ENCODE measurements around the gene FHAD1.
A peak's percentile ranks its signal among the peaks of the same experiment; 100 is the strongest.

The FHAD1 gene

DNA sequence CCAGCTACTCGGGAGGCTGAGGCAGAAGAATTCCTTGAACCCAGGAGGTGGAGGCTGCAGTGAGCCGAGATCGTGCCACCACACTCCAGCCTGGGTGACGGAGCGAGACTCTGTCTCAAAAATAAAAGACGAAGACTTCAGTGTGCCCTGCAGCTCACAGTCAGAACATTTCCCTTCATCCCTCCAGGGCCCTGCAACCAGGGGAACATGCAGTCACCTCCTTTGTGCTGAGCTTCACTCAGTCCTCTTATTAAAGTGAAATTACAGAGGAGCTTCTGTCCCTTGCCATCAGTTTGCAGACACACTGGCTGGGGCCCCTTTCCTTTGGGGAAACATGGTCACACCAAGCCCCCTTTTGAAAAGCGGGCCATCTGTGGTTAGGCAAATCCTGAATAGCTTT, 24.2 kb downstream of the FHAD1 start:
- Histone ChIP-seq H3K9me2 (ENCODE audit: low read depth, low read length) (no peaks in the 10 kb centered on the region), H3K36me3 (ENCODE audit: insufficient read depth, low read length) (no peaks in the 10 kb centered on the region), H4K20me1 (ENCODE audit: insufficient read depth, low read length) (no peaks in the 10 kb centered on the region), H3K27ac (ENCODE audit: low read depth, low read length, poor library complexity, severe bottlenecking) (no peak overlapping the region), H3K9ac (ENCODE audit: low read length) (no peak overlapping the region), H3K27me3 (ENCODE audit: insufficient read depth, low read length) (no peaks in the 10 kb centered on the region), H3K4me1 (ENCODE audit: insufficient read depth, low read length, severe bottlenecking) (no peaks in the 10 kb centered on the region), H3K4me2 (ENCODE audit: low read length) (no peak overlapping the region), H2AFZ (ENCODE audit: low read length) (no peak overlapping the region), H3K9me3 (ENCODE audit: low read length) (no peaks in the 10 kb centered on the region), H3K79me2 (ENCODE audit: insufficient read depth, low read length) (no peaks in the 10 kb centered on the region), H3F3A (ENCODE audit: insufficient read depth, low read length) (no peaks in the 10 kb centered on the region), H3K4me3 (ENCODE audit: low read depth, low read length, poor library complexity, severe bottlenecking) (no peak overlapping the region)
- TF ChIP-seq, protein P1, sequence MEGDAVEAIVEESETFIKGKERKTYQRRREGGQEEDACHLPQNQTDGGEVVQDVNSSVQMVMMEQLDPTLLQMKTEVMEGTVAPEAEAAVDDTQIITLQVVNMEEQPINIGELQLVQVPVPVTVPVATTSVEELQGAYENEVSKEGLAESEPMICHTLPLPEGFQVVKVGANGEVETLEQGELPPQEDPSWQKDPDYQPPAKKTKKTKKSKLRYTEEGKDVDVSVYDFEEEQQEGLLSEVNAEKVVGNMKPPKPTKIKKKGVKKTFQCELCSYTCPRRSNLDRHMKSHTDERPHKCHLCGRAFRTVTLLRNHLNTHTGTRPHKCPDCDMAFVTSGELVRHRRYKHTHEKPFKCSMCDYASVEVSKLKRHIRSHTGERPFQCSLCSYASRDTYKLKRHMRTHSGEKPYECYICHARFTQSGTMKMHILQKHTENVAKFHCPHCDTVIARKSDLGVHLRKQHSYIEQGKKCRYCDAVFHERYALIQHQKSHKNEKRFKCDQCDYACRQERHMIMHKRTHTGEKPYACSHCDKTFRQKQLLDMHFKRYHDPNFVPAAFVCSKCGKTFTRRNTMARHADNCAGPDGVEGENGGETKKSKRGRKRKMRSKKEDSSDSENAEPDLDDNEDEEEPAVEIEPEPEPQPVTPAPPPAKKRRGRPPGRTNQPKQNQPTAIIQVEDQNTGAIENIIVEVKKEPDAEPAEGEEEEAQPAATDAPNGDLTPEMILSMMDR (IDR thresholded peaks at IDR 0.05; ENCODE audit: low read length), result no peak

DNA sequence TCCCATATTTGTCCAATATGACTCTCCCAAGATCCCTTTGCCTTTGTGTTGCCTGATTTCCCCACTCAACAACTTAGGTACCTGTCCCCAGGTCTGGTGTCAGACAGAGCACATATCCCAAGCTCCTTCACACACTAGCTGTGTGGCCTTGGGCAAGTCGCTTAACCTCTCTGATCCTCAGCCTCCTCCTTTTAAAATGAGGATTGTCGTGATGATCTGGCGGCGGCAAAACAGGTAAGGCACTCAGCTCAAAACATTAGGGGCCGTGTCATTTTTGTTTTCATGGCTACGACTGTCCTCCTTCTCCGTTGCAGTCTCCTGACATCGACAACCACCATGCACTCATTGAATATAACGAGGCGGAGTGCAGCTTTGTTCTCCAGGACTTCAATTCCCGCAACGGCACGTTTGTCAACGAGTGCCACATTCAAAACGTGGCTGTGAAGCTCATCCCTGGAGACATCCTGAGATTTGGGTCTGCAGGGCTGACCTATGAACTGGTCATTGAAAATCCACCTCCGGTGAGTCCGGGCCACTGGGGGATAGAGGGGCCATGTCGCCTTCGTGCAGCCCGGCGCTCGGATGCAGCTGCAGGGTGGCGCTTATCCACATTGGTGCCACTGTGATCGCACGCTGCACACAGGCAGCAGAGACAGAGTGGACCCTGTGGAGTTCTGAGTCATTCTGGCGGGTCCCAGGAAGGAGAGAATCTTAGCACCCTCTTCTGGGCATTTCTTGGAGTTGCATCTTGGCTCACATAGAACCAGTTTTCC, 25.2 kb downstream of the FHAD1 start:
- H2AFZ ChIP-seq (ENCODE audit: low read length), result no peak overlapping the region
- no peaks in the 10 kb centered on the region for H3K9me3 ChIP-seq (ENCODE audit: low read length)
- no peaks in the 10 kb centered on the region for H4K20me1 ChIP-seq (ENCODE audit: insufficient read depth, low read length)
- no peak overlapping the region for H3K9ac ChIP-seq (ENCODE audit: low read length)
- no peaks in the 10 kb centered on the region for H3K79me2 ChIP-seq (ENCODE audit: insufficient read depth, low read length)
- H3F3A ChIP-seq (ENCODE audit: insufficient read depth, low read length), result no peaks in the 10 kb centered on the region
- H3K9me2 ChIP-seq (ENCODE audit: low read depth, low read length), result no peaks in the 10 kb centered on the region
- no peaks in the 10 kb centered on the region for H3K27me3 ChIP-seq (ENCODE audit: insufficient read depth, low read length)
- H3K4me1 ChIP-seq (ENCODE audit: insufficient read depth, low read length, severe bottlenecking), result no peaks in the 10 kb centered on the region
- H3K4me3 ChIP-seq (ENCODE audit: low read depth, low read length, poor library complexity, severe bottlenecking), result no peak overlapping the region
- H3K36me3 ChIP-seq (ENCODE audit: insufficient read depth, low read length), result no peaks in the 10 kb centered on the region
- H3K27ac ChIP-seq (ENCODE audit: low read depth, low read length, poor library complexity, severe bottlenecking), result no peak overlapping the region
- TF ChIP-seq, protein P1 (IDR thresholded peaks at IDR 0.05; ENCODE audit: low read length), result peak; percentile 61
- no peak for TF ChIP-seq EZH2 (IDR thresholded peaks at IDR 0.05; ENCODE audit: borderline replicate concordance, low read length)
- no peak overlapping the region for H3K4me2 ChIP-seq (ENCODE audit: low read length)

GRCh38 chr1:15272782-15273127, 25.7 kb downstream of the FHAD1 start:
- Histone ChIP-seq H3F3A (ENCODE audit: insufficient read depth, low read length) (no peaks in the 10 kb centered on the region), H3K4me2 (ENCODE audit: low read length) (no peak overlapping the region), H3K4me3 (ENCODE audit: low read depth, low read length, poor library complexity, severe bottlenecking) (no peak overlapping the region), H3K27me3 (ENCODE audit: insufficient read depth, low read length) (no peaks in the 10 kb centered on the region), H3K27ac (ENCODE audit: low read depth, low read length, poor library complexity, severe bottlenecking) (no peak overlapping the region), H3K9ac (ENCODE audit: low read length) (no peak overlapping the region), H4K20me1 (ENCODE audit: insufficient read depth, low read length) (no peaks in the 10 kb centered on the region), H2AFZ (ENCODE audit: low read length) (no peak overlapping the region), H3K79me2 (ENCODE audit: insufficient read depth, low read length) (no peaks in the 10 kb centered on the region), H3K9me3 (ENCODE audit: low read length) (no peaks in the 10 kb centered on the region), H3K9me2 (ENCODE audit: low read depth, low read length) (no peaks in the 10 kb centered on the region), H3K36me3 (ENCODE audit: insufficient read depth, low read length) (no peaks in the 10 kb centered on the region), H3K4me1 (ENCODE audit: insufficient read depth, low read length, severe bottlenecking) (no peaks in the 10 kb centered on the region)
- TF ChIP-seq, protein P1 (IDR thresholded peaks at IDR 0.05; ENCODE audit: low read length), result no peak
- TF ChIP-seq EZH2 (IDR thresholded peaks at IDR 0.05; ENCODE audit: borderline replicate concordance, low read length), result no peak

Data from OCI-LY1 (cell line).